Ishikawa (cell line): ENCODE measurements around the gene HOXA13.

Source experiments
- CEBPB ChIP-seq: IDR thresholded peaks from 2 replicates; pipeline ENCODE4 v1.6.1; 2012
- CREB1 ChIP-seq: IDR thresholded peaks from 2 replicates; pipeline ENCODE4 v1.6.1; 2012; ENCODE audit warnings: low read depth
- EGR1 ChIP-seq: IDR thresholded peaks from 2 replicates; pipeline ENCODE4 v1.6.1; 2012
- EP300 ChIP-seq: IDR thresholded peaks from 2 replicates; pipeline ENCODE4 v1.6.1; 2012; ENCODE audit warnings: borderline replicate concordance
- FOXM1 ChIP-seq: IDR thresholded peaks from 2 replicates; pipeline ENCODE4 v1.6.1; 2012; ENCODE audit warnings: low read depth, borderline replicate concordance
- MAX ChIP-seq: IDR thresholded peaks from 2 replicates; pipeline ENCODE4 v1.6.1; 2012
- NFIC ChIP-seq: IDR thresholded peaks from 2 replicates; pipeline ENCODE4 v1.6.1; 2012
- RAD21 ChIP-seq: IDR thresholded peaks from 2 replicates; pipeline ENCODE4 v1.6.1; 2012; ENCODE audit warnings: low read depth
- REST ChIP-seq: IDR thresholded peaks from 2 replicates; pipeline ENCODE4 v1.6.1; 2012; ENCODE audit warnings: low read depth, mild to moderate bottlenecking
- TAF1 ChIP-seq: IDR thresholded peaks from 2 replicates; pipeline ENCODE4 v1.6.1; 2012; ENCODE audit warnings: low read depth, mild to moderate bottlenecking
- TCF12 ChIP-seq: IDR thresholded peaks from 2 replicates; pipeline ENCODE4 v1.6.1; 2012; ENCODE audit warnings: low read depth
- TEAD4 ChIP-seq: IDR thresholded peaks from 2 replicates; pipeline ENCODE4 v1.6.1; 2012
- USF1 ChIP-seq: IDR thresholded peaks from 2 replicates; pipeline ENCODE4 v1.6.1; 2012
- YY1 ChIP-seq: IDR thresholded peaks from 2 replicates; pipeline ENCODE4 v1.6.1; 2012; ENCODE audit warnings: low read depth
- ZBTB7A ChIP-seq: IDR thresholded peaks from 2 replicates; pipeline ENCODE4 v1.6.1; 2012; ENCODE audit warnings: low read depth

Gene HOXA13

GRCh38 chr7:27191161-27191731, 8.6 kb downstream of the HOXA13 start:
- TF ChIP-seq REST (no peak), FOXM1 (no peak), TAF1 (no peak), RAD21 (no peak), EGR1 (no peak), USF1 (no peak), MAX (no peak), EP300 (no peak), CREB1 (no peak), ZBTB7A (no peak), CEBPB (no peak), NFIC (no peak), YY1 (no peak), TEAD4 (no peak), TCF12 (no peak)

GRCh38 chr7:27189997-27190748, 9.7 kb downstream of the HOXA13 start:
- TF ChIP-seq CEBPB (no peak), TAF1 (no peak), NFIC (no peak), ZBTB7A (no peak), TEAD4 (no peak), TCF12 (no peak), EP300 (no peak), MAX (no peak), YY1 (no peak), RAD21 (no peak), USF1 (no peak), FOXM1 (no peak), EGR1 (no peak)

GRCh38 chr7:27189295-27189996, 10.4 kb downstream of the HOXA13 start:
- no peak for TF ChIP-seq FOXM1
- TF ChIP-seq EP300: no peak
- TF ChIP-seq NFIC: no peak
- no peak for TF ChIP-seq CEBPB
- no peak for TF ChIP-seq TEAD4
- no peak for TF ChIP-seq ZBTB7A
- no peak for TF ChIP-seq TAF1
- no peak for TF ChIP-seq CREB1
- no peak for TF ChIP-seq USF1

GRCh38 chr7:27188386-27189294, 11.3 kb downstream of the HOXA13 start:
- no peak for TF ChIP-seq TCF12
- TF ChIP-seq EP300: no peak
- no peak for TF ChIP-seq CREB1
- TF ChIP-seq TEAD4: no peak
- TF ChIP-seq NFIC: no peak
- no peak for TF ChIP-seq EGR1
- TF ChIP-seq USF1: no peak
- no peak for TF ChIP-seq REST
- TF ChIP-seq YY1: no peak
- no peak for TF ChIP-seq RAD21
- TF ChIP-seq MAX: no peak
- TF ChIP-seq ZBTB7A: no peak
- TF ChIP-seq TAF1: no peak
- TF ChIP-seq CEBPB: no peak
- TF ChIP-seq FOXM1: no peak
